GM12875 (cell line): Measurements from ENCODE around the gene NUF2.
"Not testable (repeated sequence)": the region's sequence is repeated elsewhere in the genome, so short reads cannot be mapped to it uniquely, and the experiment has no call there.

ENCODE experiments used
- H3K4me3 ChIP-seq: one replicate; pipeline ENCODE4 v1.5.1; 2011; ENCODE audit warnings: low read depth, low read length, control low read depth
- CTCF ChIP-seq: IDR thresholded peaks from 2 replicates; pipeline ENCODE4 v1.5.1; 2011; ENCODE audit warnings: low read depth, mild to moderate bottlenecking, control low read depth, inconsistent platforms, low read length, moderate library complexity, borderline replicate concordance; ENCODE audit not compliant: insufficient read depth

The NUF2 gene

GRCh38 chr1:163308811-163309210 lies 12.9 kb upstream of the NUF2 start:
- no peak overlapping the region for H3K4me3 ChIP-seq
- TF ChIP-seq CTCF, result no peak

- H3K4me3 ChIP-seq, result no peak overlapping the region
- peak; percentile 27; the same call in 1 of the 2 replicates for TF ChIP-seq CTCF
Measured at GRCh38 chr1:163315773-163316374, 5.9 kb upstream of the NUF2 start.

- TF ChIP-seq CTCF, result no peak
- peak overlapping the region; percentile 46 for H3K4me3 ChIP-seq
Measured at GRCh38 chr1:163320891-163321290, 863 bp upstream of the NUF2 start.

- H3K4me3 ChIP-seq, result not testable (repeated sequence)
Measured at GRCh38 chr1:163323339-163323738, 1.6 kb downstream of the NUF2 start.

- H3K4me3 ChIP-seq, result no peak overlapping the region
- TF ChIP-seq CTCF, result no peak
Measured at GRCh38 chr1:163331116-163331515, 9.4 kb downstream of the NUF2 start.

GRCh38 chr1:163335216-163335615 lies 13.5 kb downstream of the NUF2 start:
- H3K4me3 ChIP-seq, result no peak overlapping the region
- TF ChIP-seq CTCF, result no peak

- TF ChIP-seq CTCF, result no peak
- no peak overlapping the region for H3K4me3 ChIP-seq
Measured at GRCh38 chr1:163337631-163338030, 15.9 kb downstream of the NUF2 start.
